K562 (cell line): ENCODE measurements around the gene NOVA1. TPM values are rescaled to one million over a fixed set of nuclear protein-coding genes. Genes with fewer than 3 reads are reported as not detected.

Experiments used
- ATAC-seq: fragments of 200-7000 bp; cut with Tn5 transposase; 3 replicates; pipeline ENCODE4 v1.9.1; 2020; ENCODE audit warnings: moderate library complexity
- BruUV-seq: library from RNA; stranded (reverse); fragments of 400-500 nt; replicated peaks from 2 replicates; lab custom pipeline; 2021; lab: Mats Ljungman, UMichigan
- CTCF ChIA-PET: fragments of 300-600 bp; formaldehyde crosslinking; extraction: SDS; loops from one replicate; lab custom pipeline; 2021; ENCODE audit warnings: low intra/inter-chr PET ratio; lab: Yijun Ruan, JAX
- POLR2A ChIA-PET: fragments of 300-600, 350-650 bp; sonication (Branson Sonifier 250); formaldehyde crosslinking; extraction: SDS; loops from one replicate; lab custom pipeline; 2021; ENCODE audit warnings: antibody characterized with exemption, inconsistent platforms; lab: Yijun Ruan, JAX
- DNase-seq, 4 experiments: peaks; one replicate each; pipeline versions ENCODE4 v3.0.0 to v3.0.0-alpha.2; 2011 to 2018; ENCODE audit warnings: low spot score in 3 of 4, mixed read lengths in 3 of 4; ENCODE audit errors: extremely low read depth in 1 of 4
- FAIRE-seq: peaks from 2 replicates; lab custom pipeline; 2011; peaks lifted over from hg19 to GRCh38; lab: Jason Lieb, UNC
- H2AFZ ChIP-seq: 2 replicates; pipeline ENCODE4 v1.6.0; 2011; ENCODE audit warnings: low read depth, low read length, control low read depth, inconsistent platforms
- H3K27ac ChIP-seq: fragments of 200-600 bp; 3 replicates; pipeline ENCODE4 v1.8.0; 2011; ENCODE audit warnings: low read depth, mild to moderate bottlenecking, control low read depth, inconsistent platforms, low read length, moderate library complexity, mixed read lengths; ENCODE audit errors: extremely low read depth
- H3K27me3 ChIP-seq, 2 experiments: fragments of 300-600 bp in 1 of 2; 2 replicates in 1 of 2; 3 replicates in 1 of 2; pipeline versions ENCODE4 v1.6.0 to v1.8.0; 2011; ENCODE audit warnings: inconsistent platforms in 2 of 2, low read length in 2 of 2, mild to moderate bottlenecking in 1 of 2, mixed read lengths in 1 of 2, moderate library complexity in 1 of 2; ENCODE audit not compliant: control insufficient read depth in 2 of 2, insufficient read depth in 2 of 2
- H3K36me3 ChIP-seq: fragments of 300-600 bp; 3 replicates; pipeline ENCODE4 v1.8.0; 2011; ENCODE audit warnings: mild to moderate bottlenecking, low read length, inconsistent platforms; ENCODE audit not compliant: control insufficient read depth, insufficient read depth
- H3K4me1 ChIP-seq, 2 experiments: fragments of 200-600 bp in 1 of 2; replicated peaks in 1 of 2; 2 replicates in 1 of 2; 3 replicates in 1 of 2; pipeline versions ENCODE4 v1.5.1 to v1.8.0; 2011; ENCODE audit warnings: inconsistent platforms in 2 of 2, low read length in 2 of 2, mild to moderate bottlenecking in 1 of 2, mixed read lengths in 1 of 2, moderate library complexity in 1 of 2; ENCODE audit not compliant: control insufficient read depth in 2 of 2, insufficient read depth in 2 of 2
- H3K4me2 ChIP-seq: 2 replicates; pipeline ENCODE4 v1.6.1; 2011; ENCODE audit warnings: low read length, control low read depth, inconsistent platforms, mixed read lengths; ENCODE audit not compliant: insufficient read depth
- H3K4me3 ChIP-seq: fragments of 200-600 bp; sonication (generic), shearing (Covaris generic); 2 replicates; pipeline ENCODE4 v1.5.1; 2016; ENCODE audit warnings: control low read depth, inconsistent platforms
- H3K79me2 ChIP-seq: fragments of 200-600 bp; 3 replicates; pipeline ENCODE4 v1.8.0; 2011; ENCODE audit warnings: low read length, inconsistent platforms; ENCODE audit not compliant: control insufficient read depth, insufficient read depth
- H3K9ac ChIP-seq, 2 experiments: 2 replicates each; pipeline versions ENCODE4 v1.6.0 to v1.6.1; 2011; ENCODE audit warnings: low read depth in 2 of 2, low read length in 2 of 2, control low read depth in 1 of 2, inconsistent platforms in 1 of 2, mild to moderate bottlenecking in 1 of 2, mixed read lengths in 1 of 2; ENCODE audit not compliant: insufficient read depth in 1 of 2
- H3K9me1 ChIP-seq: one replicate; pipeline ENCODE4 v1.6.0; 2011; ENCODE audit warnings: inconsistent platforms, mild to moderate bottlenecking, low read length, moderate library complexity; ENCODE audit not compliant: control insufficient read depth, insufficient read depth
- H3K9me3 ChIP-seq: replicated peaks from 2 replicates; pipeline ENCODE4 v1.5.1; 2011; ENCODE audit warnings: low read depth, low read length, inconsistent platforms; ENCODE audit not compliant: control insufficient read depth, insufficient read depth
- H4K20me1 ChIP-seq: replicated peaks from 2 replicates; pipeline ENCODE4 v1.6.1; 2011; ENCODE audit warnings: low read length, inconsistent platforms, mixed read lengths; ENCODE audit not compliant: control insufficient read depth, insufficient read depth
- RBM15 ChIP-seq: fragments of 200-400 bp; formaldehyde crosslinking; IDR thresholded peaks from 2 replicates; pipeline ENCODE4 v1.6.1; 2018; ENCODE audit warnings: mild to moderate bottlenecking, low read length, moderate library complexity; ENCODE audit not compliant: insufficient read depth
- ZBTB5 ChIP-seq: fragments of 450-650 bp; IDR thresholded peaks from 2 replicates; pipeline ENCODE4 v1.6.1; 2017; ENCODE audit warnings: antibody characterized with exemption
- ZNF175 ChIP-seq: fragments of 200-800 bp; sonication (Bioruptor generic); IDR thresholded peaks from 2 replicates; pipeline ENCODE4 v1.6.1; 2016; ENCODE audit warnings: low read depth, mild to moderate bottlenecking, missing genetic modification characterization, missing compliant biosample characterization
- WGBS: fragments of 100-300 bp; shearing (Covaris generic); methylation state at CpG from one replicate; pipeline ENCODE4 v1.1.6; 2016; ENCODE audit warnings: low coverage, mixed read lengths; ENCODE audit not compliant: insufficient coverage; ENCODE audit errors: missing lambda C conversion rate; 5-methylcytosine and 5-hydroxymethylcytosine counted together
- in situ Hi-C: fragments of 300-500 bp; cut with MboI; formaldehyde crosslinking; loops from 4 replicates; pipeline ENCODE4 v1.15.0; 2018; ENCODE audit warnings: inconsistent platforms, mixed read lengths
- intact Hi-C: fragments of 100-400 bp; cut with micrococcal nuclease; formaldehyde crosslinking; loops from 2 replicates; pipeline ENCODE4 v1.14.2; 2022
- polyA plus RNA-seq, 8 experiments: library from polyadenylated mRNA; depleted of rRNA in 4 of 8; stranded (reverse) in 5 of 8; unstranded in 3 of 8; fragments of >200 nt; fragmentation: Nextera tagmentation in 2 of 8; fragmentation: Illumina TruSeq in 1 of 8; extraction: Ambion mirVana in 2 of 8; extraction: Trizol in 1 of 8; gene quantifications; 2 replicates each; pipeline versions ENCODE4 v1.2.1 to v1.2.3, GENCODE V29; 2011 to 2014; ENCODE audit warnings: inconsistent platforms in 1 of 8, missing spikeins in 1 of 8
- total RNA-seq, 7 experiments: library from RNA; depleted of rRNA in 6 of 7; stranded (reverse); fragments of >200 nt in 6 of 7; fragmentation: Illumina TruSeq in 2 of 7; extraction: Trizol in 2 of 7; gene quantifications; 2 replicates each; pipeline versions ENCODE4 v1.2.1 to v1.2.3, GENCODE V29; 2011 to 2021; ENCODE audit warnings: low replicate concordance in 1 of 7

Gene NOVA1
- total and polyA plus RNA-seq, 9 of the 15 experiments (the other 6 are each of a cell fraction or from before 2014, with no cell fraction given), result 0.01 TPM; not detected in 8

GRCh38 chr14:26594756-26595545 lies 2.9 kb downstream of the NOVA1 start (continued):
- TF ChIP-seq ZBTB5 (no peak), RBM15 (no peak)
- TF ChIP-seq, all 486 proteins: peak for 0

GRCh38 chr14:26594148-26594547 lies 3.7 kb downstream of the NOVA1 start:
- no peaks in the 10 kb centered on the region for H3K9me1 ChIP-seq
- no peak overlapping the region for H3K9ac ChIP-seq
- H3K9me3 ChIP-seq, result no peaks in the 10 kb centered on the region
- H3K27me3 ChIP-seq, result no peaks in the 10 kb centered on the region
- H3K79me2 ChIP-seq, result no peaks in the 10 kb centered on the region
- intact Hi-C loops, result no loop called here
- BruUV-seq, result no TSS peak
- DNase-seq, result no peak
- peaks cover 0 to 3% of the 10 kb centered on the region in 2 experiments; a peak in 1 of 5 replicates for H3K4me1 ChIP-seq
- WGBS, result 0% methylated on average over 2 of the region's 2 CpGs
- H3K27ac ChIP-seq, result no peak overlapping the region
- H3K36me3 ChIP-seq, result no peaks in the 10 kb centered on the region
- ATAC-seq, result no peak
- H3K4me2 ChIP-seq, result no peak overlapping the region
- H3K4me3 ChIP-seq, result no peak overlapping the region
- in situ Hi-C loops, result no loop called here
- no peaks in the 10 kb centered on the region for H4K20me1 ChIP-seq
- ChIA-PET CTCF (no interaction called here), POLR2A (no interaction called here)
- no peak for TF ChIP-seq ZNF175
- FAIRE-seq, result no peak
- H2AFZ ChIP-seq, result no peak overlapping the region
